SW480 (cell line): ENCODE data around the gene UNC50.
"Not testable (repeated sequence)": the region's sequence is repeated elsewhere in the genome, so short reads cannot be mapped to it uniquely, and the experiment has no call there.

Experiments
- DNase-seq: peaks from one replicate; pipeline ENCODE4 v3.0.0-alpha.2; 2016; ENCODE audit warnings: low spot score

Gene UNC50

DNA sequence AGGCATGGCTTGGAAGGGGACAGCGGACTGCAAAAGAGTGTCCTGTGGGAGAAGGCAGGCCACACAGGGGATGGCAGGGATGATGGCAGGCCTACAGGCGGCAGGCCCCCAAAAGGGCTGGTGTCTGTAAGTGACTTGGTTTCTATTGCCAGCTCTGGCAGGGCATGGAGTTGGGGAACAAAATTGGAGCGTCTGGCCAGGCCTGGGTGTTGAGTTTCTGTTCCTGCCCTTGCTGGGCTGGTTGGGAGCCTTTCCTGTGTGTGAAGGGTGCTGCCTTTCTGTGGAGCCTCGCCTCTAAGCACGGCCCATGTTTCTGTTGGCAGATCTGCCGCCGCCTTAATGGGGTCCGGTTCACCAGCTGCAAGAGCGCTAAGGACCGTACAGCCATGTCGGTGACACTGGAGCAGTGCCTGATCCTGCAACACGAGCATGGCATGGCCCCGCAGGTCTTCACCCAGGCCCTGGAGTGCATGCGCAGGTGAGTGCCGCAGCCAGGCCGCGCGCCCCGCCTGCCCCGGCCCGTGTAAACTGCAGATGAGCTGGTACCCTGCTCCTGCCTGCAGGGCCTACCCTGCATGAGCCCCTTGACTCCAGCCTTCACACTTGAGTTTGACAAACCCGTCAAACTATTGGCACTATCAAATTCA, 31.6 kb upstream of the UNC50 start:
- no peak for DNase-seq

DNA sequence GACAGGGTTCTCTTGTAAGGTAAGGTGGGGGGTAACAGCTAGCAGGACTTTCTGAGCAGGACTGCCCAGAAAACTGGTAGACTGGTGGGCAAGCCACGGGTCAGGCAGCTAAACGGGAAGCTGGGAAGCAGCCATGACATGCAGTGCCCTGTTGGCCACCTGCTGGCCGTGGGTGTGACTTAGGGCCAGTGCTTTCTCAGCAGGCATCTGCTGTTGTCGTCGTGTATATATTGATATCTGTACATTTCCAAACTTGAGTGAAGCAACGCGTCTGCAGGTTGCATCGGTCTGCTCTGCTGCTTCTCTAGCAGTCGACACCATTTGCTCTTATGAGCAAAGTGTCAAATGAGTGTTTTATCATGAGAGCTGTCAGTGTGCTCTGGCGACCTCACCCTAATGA, 31.1 kb upstream of the UNC50 start:
- DNase-seq, result peak; percentile 0

DNA sequence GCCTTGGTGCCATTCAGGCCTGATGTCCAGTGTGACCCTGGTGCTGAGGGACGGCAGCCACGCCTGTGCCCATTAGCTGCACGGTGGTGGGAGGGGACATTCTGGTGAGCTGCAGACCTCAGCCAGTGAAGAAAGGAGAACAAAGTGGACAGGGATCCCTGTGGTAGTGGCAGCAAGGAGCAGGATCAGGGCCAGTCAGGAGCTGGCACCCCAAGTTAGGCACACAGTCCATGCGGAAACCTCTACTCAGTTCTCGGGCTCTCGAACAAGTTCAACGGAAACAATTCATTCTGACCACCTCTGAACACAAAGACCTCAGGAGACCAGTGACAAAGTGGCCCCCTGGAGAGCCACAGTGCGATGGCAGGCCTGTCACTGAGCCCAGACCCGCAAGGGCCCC, 30.2 kb upstream of the UNC50 start:
- DNase-seq, result no peak

DNA sequence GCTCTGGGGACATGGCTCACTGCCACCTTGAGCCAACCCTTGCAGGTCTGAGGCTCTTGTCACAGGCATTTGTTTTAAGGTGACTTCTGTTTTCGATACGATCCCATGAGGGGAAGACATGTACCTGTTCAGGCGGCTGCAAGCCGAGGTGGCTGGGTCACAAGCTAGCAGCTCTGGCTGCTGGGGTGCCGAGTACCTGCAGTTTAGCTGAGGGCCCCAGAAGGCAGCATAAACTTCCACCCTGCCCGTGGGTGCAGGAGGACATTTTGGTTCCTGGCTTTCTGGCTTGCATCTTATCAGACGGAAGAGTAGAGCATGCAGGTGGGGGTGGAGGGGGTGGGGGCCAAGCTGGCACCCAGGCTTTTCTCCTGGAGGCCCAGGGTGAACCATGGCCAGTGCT, 28.5 kb upstream of the UNC50 start:
- no peak for DNase-seq

DNA sequence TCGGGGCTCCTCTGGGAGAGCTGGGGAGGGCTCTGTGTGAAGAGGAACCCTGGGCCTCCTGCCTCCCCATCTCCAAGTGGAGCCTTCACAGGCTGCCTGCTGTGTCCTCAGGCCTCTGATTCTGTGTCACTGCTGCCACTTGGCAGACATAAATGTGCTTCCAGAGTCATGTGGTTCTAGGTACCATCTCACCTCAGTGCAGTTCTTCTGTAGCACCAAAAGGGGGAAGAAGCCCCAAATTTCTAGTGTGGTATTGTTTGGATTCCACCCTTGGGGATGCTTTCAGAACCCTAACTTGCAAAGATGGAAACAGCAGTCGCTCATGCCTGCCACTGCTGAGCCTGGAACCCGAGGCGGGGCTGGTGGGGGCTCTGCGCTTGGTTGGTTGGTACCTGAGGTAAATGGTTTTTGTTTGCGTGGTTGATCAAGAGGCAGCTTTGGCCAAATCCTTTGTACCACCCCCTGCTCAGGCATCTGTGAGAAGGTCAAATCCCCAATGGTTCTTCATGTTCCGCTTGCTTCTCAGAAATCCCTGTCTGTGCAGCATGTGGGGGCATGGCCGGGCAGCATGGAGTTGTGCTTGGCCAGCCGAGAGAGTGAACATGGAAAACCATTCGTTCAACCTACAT, 27.6 kb upstream of the UNC50 start:
- no peak for DNase-seq

DNA sequence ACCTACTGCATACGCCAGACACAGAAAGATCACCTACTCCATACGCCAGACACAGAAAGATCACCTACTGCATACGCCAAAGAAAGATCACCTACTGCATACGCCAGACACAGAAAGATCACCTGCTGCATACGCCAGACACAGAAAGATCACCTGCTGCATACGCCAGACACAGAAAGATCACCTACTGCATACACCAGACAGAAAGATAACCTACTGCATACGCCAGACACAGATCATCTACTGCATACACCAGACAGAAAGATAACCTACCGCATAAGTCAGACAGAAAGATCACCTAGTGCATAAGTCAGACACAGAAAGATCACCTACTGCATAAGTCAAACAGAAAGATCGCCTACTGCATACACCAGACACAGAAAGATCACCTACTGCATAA, 25.9 kb upstream of the UNC50 start:
- no peak for DNase-seq

DNA sequence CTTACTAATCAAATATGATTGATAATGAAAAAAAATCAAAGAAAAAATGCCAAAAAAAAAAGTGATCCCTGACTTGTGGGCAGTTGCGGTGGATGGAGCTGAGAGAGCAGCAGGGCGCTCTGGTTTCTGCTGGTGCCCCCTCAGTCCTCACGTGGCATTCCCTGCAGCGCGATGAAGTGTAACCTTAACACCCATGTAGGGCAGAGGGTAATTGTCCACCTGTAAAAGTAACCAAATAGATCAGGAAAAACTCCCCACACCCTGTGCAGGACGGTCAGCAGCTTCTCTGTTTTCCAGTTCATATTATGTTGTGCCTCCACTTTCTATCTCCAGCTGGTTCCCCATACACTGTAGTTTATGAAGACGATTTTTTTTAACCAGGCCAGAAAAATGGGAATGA, 25.1 kb upstream of the UNC50 start:
- no peak for DNase-seq

DNA sequence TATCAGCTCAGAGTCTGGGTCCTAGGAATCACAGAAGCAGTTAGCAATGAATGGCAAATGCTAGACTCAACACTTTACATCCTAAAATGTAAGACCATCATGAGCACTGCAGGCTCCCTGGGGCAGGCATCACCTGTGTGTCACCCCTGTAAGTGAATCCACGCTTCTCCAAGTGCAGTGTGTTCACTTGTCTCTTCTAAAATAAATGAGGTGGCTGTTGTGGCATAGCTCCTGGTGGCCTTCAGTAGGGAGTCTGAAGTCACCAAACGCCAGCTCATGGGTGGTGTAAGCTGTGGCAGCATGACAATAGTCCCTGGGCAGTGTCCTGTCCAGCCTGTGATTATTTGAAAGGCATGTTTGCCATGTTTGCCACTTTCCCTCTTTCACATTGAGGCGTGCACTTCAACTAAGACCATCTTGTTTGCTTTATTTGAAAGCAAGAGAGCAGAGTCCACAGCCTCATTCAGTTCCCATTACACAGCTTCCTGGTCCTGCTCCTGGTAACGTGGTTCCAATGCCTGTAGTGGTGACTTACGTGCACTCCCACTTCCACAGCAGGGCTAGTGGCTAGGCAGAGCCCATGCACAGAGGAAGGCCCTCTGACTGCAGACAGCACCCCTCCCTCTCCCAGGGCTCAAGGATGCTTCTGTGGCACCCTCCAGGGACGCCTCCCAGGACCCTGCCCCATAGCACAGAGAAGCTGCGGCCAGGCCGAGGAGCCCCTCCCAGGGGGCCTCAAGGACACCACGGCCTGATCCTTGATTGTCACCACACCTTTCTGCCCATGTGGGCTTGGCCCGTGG, 24.4 kb upstream of the UNC50 start:
- no peak for DNase-seq

DNA sequence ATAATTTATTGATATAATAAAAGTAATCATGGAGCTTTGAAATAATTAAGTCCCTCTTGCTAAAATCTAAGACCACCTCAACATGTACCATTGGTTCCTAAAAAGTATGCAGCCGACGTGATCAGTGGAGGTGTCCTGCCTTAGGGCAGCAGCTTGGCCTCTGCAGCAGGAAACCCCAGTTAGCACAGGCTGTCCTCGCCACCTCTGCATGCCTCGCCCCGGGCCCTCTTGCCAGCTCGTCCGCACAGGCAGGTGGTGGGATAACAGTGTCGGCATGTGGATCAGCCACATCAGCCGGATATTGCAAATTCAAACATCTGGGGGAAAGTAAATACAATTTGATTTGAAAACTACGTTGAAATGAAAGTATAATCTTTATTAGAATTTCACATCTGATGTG, 23.0 kb upstream of the UNC50 start:
- no peak for DNase-seq

DNA sequence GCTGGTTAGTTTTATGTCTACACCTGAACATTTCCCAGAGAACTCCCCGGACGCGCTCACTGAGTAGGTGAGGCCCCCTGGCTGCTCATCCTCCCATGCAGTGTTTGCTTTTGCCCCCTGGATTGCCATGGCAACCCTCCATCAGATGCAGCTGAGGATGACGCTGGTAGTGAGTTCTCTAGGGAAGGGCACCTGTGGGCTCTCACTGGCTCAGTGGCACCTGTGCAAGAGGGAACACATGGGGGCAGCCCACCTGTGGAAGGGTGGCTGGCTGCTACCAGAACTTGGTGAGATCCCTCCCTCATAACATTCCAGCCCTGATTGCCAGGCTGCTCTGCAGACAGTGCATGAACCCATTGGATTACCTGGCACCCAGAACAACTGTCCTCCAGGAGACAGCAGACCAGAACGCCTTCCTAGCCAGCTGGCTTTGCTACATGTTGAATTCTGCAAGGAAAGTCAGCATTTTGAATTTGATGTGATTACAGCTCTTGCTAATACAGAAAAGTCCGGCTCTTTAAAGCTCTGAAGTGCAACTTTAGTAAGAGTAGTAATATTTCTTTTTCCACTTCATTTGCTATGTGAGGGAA, 21.7 kb upstream of the UNC50 start:
- DNase-seq, result no peak

DNA sequence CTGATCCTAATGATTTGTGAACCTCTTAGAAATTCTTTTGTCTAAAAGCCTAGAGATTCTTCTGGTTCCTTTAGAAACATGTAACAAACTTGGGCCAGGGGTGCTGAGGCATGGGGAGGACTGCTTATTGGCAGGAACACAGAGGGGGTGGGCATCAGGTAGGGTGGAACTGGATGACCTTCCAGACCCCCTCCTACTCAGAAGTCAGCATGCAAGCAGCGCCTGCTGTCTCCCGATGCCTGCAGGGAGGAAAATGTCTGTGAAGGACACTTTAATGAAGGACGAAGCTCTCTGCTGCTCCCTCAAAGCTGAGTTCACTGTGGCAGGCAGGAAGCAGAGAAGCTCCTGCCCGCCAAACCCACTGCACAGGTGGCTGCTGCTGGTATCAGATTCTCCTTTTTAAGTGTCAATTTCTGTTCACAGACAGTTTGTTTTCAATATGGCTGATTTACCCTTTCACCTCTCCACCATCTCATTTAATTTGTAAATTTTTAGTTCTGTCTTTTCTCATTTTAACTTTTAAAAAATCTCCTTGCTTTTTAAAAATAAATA, 19.4 kb upstream of the UNC50 start:
- no peak for DNase-seq

DNA sequence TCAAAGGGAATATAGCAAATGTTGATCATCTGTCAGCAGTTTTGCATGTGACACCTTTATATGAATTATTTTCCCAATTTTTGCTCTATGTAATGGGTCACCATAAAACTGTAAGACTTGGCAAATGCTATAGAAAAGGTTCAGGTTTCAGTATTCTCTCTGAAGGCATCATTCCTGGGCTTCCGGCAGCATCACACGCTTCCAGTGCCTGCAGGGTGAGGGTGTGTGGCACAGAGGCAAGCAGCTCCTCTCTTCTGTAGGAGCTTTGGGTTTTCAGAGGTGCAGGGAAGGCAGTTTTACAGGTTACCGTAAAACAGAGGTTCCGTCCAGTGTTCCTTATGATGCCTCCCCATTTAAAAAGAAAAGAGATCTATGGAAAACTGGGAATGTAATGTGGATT, 18.9 kb upstream of the UNC50 start:
- DNase-seq, result no peak

DNA sequence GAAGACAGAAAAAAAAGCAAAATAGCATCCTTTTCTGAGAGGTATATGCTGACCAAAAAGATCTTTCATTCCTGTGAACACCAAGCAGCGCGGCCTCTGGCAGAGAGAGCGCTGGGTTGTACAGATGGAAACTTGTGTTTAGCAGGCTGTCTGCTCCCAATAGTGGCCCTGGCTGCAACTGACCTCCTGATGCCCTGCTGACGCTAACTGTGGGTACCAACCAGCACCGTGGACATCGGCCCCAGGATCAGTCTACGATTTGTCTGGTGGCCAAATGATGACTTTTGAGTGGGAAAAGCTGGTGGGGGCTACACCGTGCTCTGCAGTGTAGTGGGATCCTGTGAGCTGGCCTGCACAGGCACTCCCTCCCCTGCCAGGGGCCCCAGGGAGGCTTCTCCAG, 15.8 kb upstream of the UNC50 start:
- no peak for DNase-seq

DNA sequence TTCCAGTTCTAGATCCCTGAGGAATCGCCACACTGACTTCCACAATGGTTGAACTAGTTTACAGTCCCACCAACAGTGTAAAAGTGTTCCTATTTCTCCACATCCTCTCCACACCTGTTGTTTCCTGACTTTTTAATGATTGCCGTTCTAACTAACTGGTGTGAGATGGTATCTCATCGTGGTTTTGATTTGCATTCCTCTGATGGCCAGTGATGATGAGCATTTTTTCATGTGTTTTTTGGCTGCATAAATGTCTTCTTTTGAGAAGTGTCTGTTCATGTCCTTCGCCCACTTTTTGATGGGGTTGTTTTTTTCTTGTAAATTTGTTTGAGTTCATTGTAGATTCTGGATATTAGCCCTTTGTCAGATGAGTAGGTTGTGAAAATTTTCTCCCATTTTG, 13.7 kb upstream of the UNC50 start:
- DNase-seq, result not testable (repeated sequence)

DNA sequence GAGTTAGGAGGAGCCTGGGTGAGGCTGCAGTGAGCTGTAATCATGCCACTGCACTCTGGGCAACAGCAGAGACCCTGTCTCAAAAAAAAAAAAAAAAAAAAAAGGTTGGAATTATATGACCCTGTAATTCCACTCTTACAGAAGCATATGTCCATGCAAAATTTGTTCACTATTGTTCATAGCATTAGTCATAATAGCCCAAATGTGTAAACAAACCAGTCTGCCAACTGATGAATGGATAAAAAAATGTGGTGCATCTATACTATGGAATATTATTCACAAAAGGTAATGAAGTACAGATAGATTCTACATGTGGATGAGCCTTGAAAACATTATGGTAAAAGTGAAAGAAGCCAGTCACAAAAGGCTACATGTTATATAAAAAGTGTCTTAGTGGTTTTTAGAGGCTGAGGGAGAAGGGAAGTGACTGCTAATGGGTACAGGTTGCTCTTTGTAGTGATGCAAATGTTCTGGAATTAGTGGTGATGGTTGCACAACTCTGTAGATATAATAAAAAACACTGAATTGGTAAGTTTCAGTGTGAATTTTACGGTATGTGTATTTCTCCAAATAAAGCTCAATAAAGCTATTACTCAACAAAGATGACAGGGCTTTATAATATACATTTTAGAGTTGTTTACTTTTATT, 9.5 kb upstream of the UNC50 start:
- DNase-seq, result no peak

DNA sequence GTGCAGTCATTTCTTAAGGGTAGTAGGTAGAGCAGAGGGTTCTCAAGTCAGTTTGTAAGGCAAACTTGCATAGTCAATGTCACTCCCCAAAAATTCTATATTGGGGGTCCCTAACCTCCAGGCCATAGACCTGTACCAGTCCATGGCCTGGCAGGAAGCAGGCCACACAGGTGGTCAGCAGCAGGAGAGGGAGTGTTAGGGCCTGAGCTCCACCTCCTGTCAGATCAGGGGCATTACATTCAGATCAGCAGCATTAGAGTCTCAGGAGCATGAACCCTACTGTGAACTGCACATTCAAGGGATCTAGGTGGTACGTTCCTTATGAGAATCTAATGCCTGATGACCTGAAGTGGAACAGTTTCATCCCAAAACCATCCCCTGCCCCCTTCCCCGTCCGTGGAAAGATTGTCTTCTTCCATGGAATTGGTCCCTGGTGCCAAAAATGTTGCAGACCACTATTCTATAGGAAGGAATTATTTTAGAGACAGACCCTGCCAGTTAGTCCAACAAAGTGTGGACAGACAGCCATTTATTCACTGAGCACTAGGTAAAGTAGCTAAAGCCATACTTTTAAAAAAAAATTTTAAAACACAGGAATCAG, 6.8 kb upstream of the UNC50 start:
- DNase-seq, result peak; percentile 64

DNA sequence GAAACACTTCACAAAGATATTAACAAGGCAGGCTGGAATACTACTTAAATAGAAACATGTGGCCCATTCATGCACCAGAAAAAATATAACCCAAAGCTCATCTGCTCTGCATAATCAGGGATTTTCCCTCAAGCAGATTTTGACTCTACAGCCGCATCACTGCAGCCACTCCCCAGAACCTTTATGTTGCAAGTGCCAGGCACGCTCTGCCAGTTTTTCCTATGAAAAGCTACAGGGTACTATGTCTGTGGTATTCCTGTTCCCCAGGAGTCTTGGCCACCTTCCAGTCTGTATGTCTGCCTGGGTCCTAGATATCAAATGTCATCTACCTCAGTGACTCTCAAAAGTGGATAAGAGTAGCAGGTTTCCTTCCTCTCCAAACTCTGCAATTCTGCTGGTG, 3.8 kb upstream of the UNC50 start:
- no peak for DNase-seq

DNA sequence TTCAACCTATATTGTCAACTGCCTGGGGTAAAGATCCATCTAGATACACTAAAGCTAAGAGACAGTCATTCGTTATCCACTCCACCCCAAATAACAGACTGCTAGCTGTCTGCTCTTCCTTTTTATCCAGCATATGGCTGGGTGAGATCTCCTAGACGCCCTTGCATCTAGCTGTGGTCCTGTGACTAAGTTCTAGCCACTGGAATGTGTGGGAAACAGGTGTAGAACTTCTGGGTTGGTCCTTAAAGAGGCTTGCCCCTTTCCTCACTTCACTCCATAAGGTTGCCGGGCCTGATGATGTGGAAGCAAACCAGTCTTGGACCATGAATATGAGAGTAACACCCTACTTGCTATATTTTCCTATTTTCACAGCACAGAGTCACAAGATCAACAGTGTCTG, 3.3 kb upstream of the UNC50 start:
- DNase-seq, result no peak

DNA sequence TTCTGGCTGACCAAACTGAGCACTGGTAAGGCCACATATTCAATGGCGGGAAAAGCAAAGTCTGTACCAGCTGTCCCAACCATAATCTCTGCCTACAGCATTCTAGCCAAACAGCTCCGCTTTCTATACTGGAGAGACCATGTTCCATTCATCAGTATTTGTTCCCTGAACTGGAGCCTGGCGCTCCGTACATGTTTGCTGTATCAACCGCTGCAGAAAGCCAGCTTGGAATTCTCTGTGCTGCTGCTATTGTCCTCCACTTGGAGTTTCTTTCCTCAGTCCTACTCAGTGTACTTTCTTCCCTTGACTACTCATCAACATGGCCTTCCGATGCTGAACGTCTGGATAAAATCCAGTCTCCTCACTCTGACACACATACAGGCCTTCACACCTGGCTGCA, 2.0 kb upstream of the UNC50 start:
- DNase-seq, result no peak

DNA sequence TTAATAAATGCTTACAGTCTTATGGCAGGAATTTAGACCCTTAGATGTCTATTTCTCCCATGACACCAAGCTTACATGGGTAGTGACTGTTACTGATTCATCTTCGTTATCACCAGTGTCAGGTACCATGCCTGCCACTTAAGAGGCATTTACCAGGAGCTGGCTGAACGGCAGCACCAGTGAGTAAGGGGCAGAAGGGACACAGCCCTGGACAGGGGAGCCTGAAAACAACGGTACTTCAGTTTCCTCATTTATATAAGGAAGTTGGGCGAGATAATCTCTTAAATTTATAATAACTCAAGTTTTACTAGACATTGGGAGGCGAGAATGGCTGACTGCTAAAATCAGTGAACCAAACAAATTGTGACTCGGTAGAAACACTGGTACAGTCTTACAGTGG, 1.3 kb upstream of the UNC50 start:
- no peak for DNase-seq

DNA sequence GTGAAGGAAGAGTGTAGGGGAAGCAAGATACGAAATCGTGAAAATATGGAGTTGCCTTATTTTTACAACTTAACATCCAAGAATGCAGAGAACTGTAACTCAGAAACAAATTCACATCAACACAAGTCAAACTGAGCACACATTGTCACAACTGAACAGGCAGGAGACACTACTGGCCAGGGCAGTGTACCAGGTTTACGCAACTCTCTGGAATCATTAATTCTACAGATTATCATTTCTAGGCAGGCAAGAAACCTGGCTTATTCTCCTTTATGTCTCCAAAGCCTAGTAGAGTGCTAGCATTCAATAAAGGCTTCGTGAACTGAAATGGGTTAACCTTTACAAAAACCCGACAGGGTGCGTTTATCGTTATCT, 661 bp upstream of the UNC50 start:
- DNase-seq, result no peak
